SK-N-SH treated with all-trans-retinoic acid at 6 μM for 48 hours (cell line): ENCODE data around the gene ABHD4.

Source experiments
- ATAC-seq: fragments of 200-7000 bp; cut with Tn5 transposase; 3 replicates; pipeline ENCODE4 v1.9.1; 2020; ENCODE audit warnings: mild to moderate bottlenecking, moderate library complexity
- ARNTL ChIP-seq: fragments of 450-650 bp; formaldehyde crosslinking; IDR thresholded peaks from 2 replicates; pipeline ENCODE4 v1.5.0; 2020; ENCODE audit warnings: low read depth, mild to moderate bottlenecking, moderate library complexity, borderline replicate concordance
- BACH2 ChIP-seq: fragments of 250-450 bp; sonication (Bioruptor Pico); IDR thresholded peaks from 2 replicates; pipeline ENCODE4 v1.9.0; 2021; ENCODE audit warnings: mild to moderate bottlenecking, borderline replicate concordance
- CSDC2 ChIP-seq: fragments of 250-450 bp; sonication (Bioruptor Pico); IDR thresholded peaks from 2 replicates; pipeline ENCODE4 v1.5.0; 2020; ENCODE audit warnings: mild to moderate bottlenecking, moderate library complexity
- ESRRG ChIP-seq: fragments of 250-450 bp; sonication (Bioruptor Pico); IDR thresholded peaks from 2 replicates; pipeline ENCODE4 v1.6.1; 2021; ENCODE audit warnings: mild to moderate bottlenecking
- GLIS3 ChIP-seq: fragments of 250-450 bp; sonication (Bioruptor Pico); IDR thresholded peaks from 2 replicates; pipeline ENCODE4 v1.5.0; 2020; ENCODE audit warnings: mild to moderate bottlenecking, moderate library complexity
- ISL1 ChIP-seq: fragments of 250-450 bp; sonication (Bioruptor Pico); IDR thresholded peaks from 2 replicates; pipeline ENCODE4 v2.1.2; 2022; ENCODE audit warnings: mild to moderate bottlenecking, moderate library complexity
- OSR1 ChIP-seq: fragments of 250-450 bp; sonication (Bioruptor Pico); IDR thresholded peaks from 2 replicates; pipeline ENCODE4 v1.8.0; 2022; ENCODE audit warnings: moderate library complexity, mild to moderate bottlenecking, inconsistent platforms
- PPARA ChIP-seq: fragments of 250-450 bp; sonication (Bioruptor Pico); IDR thresholded peaks from 2 replicates; pipeline ENCODE4 v1.5.0; 2020; ENCODE audit warnings: mild to moderate bottlenecking, borderline replicate concordance
- RARB ChIP-seq: fragments of 250-450 bp; sonication (Bioruptor Pico); IDR thresholded peaks from 2 replicates; pipeline ENCODE4 v1.8.0; 2021; ENCODE audit warnings: mild to moderate bottlenecking, moderate library complexity
- SNAI2 ChIP-seq: fragments of 250-450 bp; sonication (Bioruptor Pico); IDR thresholded peaks from 2 replicates; pipeline ENCODE4 v1.5.0; 2020; ENCODE audit warnings: mild to moderate bottlenecking, moderate library complexity
- TCF4 ChIP-seq: fragments of 250-450 bp; sonication (Bioruptor Pico); IDR thresholded peaks from 2 replicates; pipeline ENCODE4 v1.8.0; 2021; ENCODE audit warnings: mild to moderate bottlenecking, moderate library complexity, borderline replicate concordance
- TOX ChIP-seq: fragments of 250-450 bp; sonication (Bioruptor Pico); IDR thresholded peaks from 2 replicates; pipeline ENCODE4 v1.8.0; 2021; ENCODE audit warnings: mild to moderate bottlenecking, moderate library complexity, borderline replicate concordance
- ZFP3 ChIP-seq: fragments of 250-450 bp; sonication (Bioruptor Pico); IDR thresholded peaks from 2 replicates; pipeline ENCODE4 v1.5.0; 2020; ENCODE audit warnings: mild to moderate bottlenecking, moderate library complexity
- ZNF565 ChIP-seq: fragments of 450-650 bp; formaldehyde crosslinking; conservative IDR thresholded peaks from 2 replicates; pipeline ENCODE4 v1.5.0; 2020; ENCODE audit warnings: low read depth, mild to moderate bottlenecking, moderate library complexity
- ZNF70 ChIP-seq: fragments of 450-650 bp; formaldehyde crosslinking; IDR thresholded peaks from 2 replicates; pipeline ENCODE4 v1.5.0; 2020; ENCODE audit warnings: mild to moderate bottlenecking, moderate library complexity
- ZNF8 ChIP-seq: fragments of 450-650 bp; formaldehyde crosslinking; IDR thresholded peaks from 2 replicates; pipeline ENCODE4 v1.5.0; 2020; ENCODE audit warnings: mild to moderate bottlenecking, moderate library complexity
- TF ChIP-seq, protein P1 (sequence below): fragments of 250-450 bp; sonication (Bioruptor Pico); IDR thresholded peaks from 2 replicates; pipeline ENCODE4 v1.5.1; 2021; ENCODE audit warnings: mild to moderate bottlenecking, moderate library complexity
- TF ChIP-seq, protein P2 (sequence below): fragments of 250-450 bp; sonication (Bioruptor Pico); IDR thresholded peaks from 2 replicates; pipeline ENCODE4 v1.8.0; 2020; ENCODE audit warnings: mild to moderate bottlenecking, moderate library complexity, borderline replicate concordance
- TF ChIP-seq, protein P3 (sequence below): fragments of 250-450 bp; sonication (Bioruptor Pico); IDR thresholded peaks from 2 replicates; pipeline ENCODE4 v1.5.1; 2020; ENCODE audit warnings: low read depth, mild to moderate bottlenecking, moderate library complexity
- TF ChIP-seq, protein P4 (sequence below): fragments of 250-450 bp; sonication (Bioruptor Pico); IDR thresholded peaks from 2 replicates; pipeline ENCODE4 v1.8.0; 2021; ENCODE audit warnings: low read depth, mild to moderate bottlenecking, moderate library complexity, borderline replicate concordance

The ABHD4 gene

DNA sequence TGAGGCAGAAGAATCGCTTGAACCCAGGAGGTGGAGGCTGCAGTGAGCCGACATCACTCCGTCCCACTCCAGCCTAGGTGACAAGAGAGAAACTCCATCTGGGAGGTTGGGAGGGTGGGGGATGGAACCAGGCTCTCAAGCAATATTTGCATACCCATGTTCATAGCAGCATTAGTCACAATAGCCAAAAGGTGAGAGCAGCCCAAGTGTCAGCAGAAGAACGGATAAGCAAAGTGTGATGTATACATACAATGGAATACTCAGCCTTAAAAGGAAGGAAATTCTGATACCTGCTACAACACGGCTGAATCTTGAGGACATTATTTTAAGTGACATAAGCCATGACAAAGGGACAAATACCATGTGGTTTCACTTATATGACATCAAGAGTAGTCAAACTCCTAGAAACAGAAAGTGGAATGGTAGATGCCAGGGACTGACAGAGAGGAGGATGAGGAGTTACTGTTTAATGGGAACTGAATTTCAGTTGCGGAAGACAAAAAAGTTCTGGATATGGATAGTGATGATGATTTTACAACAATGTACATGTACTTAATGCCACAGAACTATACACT is 20.7 kb upstream of the ABHD4 start:
- ATAC-seq = no peak
- TF ChIP-seq, protein P1, sequence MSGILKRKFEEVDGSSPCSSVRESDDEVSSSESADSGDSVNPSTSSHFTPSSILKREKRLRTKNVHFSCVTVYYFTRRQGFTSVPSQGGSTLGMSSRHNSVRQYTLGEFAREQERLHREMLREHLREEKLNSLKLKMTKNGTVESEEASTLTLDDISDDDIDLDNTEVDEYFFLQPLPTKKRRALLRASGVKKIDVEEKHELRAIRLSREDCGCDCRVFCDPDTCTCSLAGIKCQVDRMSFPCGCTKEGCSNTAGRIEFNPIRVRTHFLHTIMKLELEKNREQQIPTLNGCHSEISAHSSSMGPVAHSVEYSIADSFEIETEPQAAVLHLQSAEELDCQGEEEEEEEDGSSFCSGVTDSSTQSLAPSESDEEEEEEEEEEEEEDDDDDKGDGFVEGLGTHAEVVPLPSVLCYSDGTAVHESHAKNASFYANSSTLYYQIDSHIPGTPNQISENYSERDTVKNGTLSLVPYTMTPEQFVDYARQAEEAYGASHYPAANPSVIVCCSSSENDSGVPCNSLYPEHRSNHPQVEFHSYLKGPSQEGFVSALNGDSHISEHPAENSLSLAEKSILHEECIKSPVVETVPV (CRISPR knock-in tag) = no peak
- TF ChIP-seq PPARA (CRISPR knock-in tag) (no peak), ESRRG (no peak), TOX (CRISPR knock-in tag) (no peak), BACH2 (CRISPR knock-in tag) (no peak), ZNF70 (no peak)
- TF ChIP-seq, protein P2, sequence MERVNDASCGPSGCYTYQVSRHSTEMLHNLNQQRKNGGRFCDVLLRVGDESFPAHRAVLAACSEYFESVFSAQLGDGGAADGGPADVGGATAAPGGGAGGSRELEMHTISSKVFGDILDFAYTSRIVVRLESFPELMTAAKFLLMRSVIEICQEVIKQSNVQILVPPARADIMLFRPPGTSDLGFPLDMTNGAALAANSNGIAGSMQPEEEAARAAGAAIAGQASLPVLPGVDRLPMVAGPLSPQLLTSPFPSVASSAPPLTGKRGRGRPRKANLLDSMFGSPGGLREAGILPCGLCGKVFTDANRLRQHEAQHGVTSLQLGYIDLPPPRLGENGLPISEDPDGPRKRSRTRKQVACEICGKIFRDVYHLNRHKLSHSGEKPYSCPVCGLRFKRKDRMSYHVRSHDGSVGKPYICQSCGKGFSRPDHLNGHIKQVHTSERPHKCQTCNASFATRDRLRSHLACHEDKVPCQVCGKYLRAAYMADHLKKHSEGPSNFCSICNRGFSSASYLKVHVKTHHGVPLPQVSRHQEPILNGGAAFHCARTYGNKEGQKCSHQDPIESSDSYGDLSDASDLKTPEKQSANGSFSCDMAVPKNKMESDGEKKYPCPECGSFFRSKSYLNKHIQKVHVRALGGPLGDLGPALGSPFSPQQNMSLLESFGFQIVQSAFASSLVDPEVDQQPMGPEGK = no peak
- TF ChIP-seq, all 23 proteins: peak for 0

DNA sequence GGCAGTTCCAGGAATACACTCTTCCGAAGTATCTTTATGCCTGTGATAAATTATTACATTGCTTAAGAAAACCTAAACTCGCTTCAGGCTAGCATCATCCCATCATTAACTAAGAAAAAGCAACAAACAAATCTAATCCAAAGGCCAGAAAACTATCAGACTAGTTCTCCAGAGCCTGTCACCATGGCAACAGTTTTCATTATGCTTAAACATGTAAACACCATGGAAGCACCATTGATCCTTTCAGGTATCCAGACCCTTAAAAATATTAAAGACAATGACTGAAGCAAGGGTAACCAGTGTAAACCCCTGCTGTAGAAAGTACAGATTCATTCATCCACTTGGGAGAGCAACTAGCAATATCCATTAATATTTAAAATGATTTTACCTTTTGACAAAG is 18.9 kb upstream of the ABHD4 start:
- no peak for TF ChIP-seq ZNF70
- no peak for ATAC-seq

DNA sequence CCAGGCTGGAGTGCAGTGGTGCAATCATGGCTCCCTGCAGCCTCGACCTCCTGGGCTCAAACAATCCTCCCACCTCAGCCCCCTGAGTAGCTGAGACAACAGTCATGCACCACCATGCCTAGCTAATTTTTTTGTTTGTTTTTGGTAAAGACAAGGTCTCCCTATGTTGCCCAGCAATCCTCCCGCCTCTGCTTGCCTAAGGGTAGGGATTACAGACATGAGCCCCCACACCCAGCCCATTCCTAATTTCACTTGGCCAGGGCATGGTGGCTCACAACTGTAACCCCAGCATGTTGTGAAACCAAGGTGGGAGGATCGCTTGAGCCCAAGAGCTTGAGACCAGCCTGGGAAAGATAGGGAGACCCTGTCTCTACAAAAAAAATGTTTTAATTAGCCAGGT is 18.2 kb upstream of the ABHD4 start:
- no peak for TF ChIP-seq CSDC2 (CRISPR knock-in tag)
- TF ChIP-seq ARNTL (CRISPR knock-in tag) = no peak
- no peak for TF ChIP-seq GLIS3 (CRISPR knock-in tag)
- TF ChIP-seq SNAI2 (CRISPR knock-in tag) = no peak
- TF ChIP-seq BACH2 (CRISPR knock-in tag) = no peak
- TF ChIP-seq ZNF70 = no peak
- TF ChIP-seq TOX (CRISPR knock-in tag) = no peak
- TF ChIP-seq, protein P1 (CRISPR knock-in tag) = no peak
- no peak for TF ChIP-seq ISL1 (CRISPR knock-in tag)
- no peak for ATAC-seq

DNA sequence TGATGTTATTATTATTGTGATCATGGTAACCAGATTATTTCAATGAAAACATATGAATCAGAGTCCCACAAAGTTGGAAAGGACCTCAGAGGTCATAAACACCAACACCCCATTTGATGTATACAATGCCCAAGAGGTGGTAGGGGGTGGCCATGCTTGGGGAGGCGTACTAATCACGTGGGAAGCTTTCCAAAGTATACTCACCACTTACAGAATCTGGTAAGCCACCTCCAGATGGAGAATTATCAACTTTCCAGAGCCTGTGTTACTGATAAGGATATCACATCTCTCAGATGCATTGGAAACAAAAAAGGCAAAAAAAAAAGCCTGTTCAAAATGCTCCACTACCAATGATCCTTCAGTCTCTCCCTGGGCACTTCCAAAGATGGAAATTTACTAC is 17.5 kb upstream of the ABHD4 start:
- TF ChIP-seq, protein P3, sequence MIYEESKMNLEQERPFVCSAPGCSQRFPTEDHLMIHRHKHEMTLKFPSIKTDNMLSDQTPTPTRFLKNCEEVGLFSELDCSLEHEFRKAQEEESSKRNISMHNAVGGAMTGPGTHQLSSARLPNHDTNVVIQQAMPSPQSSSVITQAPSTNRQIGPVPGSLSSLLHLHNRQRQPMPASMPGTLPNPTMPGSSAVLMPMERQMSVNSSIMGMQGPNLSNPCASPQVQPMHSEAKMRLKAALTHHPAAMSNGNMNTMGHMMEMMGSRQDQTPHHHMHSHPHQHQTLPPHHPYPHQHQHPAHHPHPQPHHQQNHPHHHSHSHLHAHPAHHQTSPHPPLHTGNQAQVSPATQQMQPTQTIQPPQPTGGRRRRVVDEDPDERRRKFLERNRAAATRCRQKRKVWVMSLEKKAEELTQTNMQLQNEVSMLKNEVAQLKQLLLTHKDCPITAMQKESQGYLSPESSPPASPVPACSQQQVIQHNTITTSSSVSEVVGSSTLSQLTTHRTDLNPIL = no peak
- TF ChIP-seq ZNF8 (no peak), ZNF70 (no peak)
- no peak for ATAC-seq

DNA sequence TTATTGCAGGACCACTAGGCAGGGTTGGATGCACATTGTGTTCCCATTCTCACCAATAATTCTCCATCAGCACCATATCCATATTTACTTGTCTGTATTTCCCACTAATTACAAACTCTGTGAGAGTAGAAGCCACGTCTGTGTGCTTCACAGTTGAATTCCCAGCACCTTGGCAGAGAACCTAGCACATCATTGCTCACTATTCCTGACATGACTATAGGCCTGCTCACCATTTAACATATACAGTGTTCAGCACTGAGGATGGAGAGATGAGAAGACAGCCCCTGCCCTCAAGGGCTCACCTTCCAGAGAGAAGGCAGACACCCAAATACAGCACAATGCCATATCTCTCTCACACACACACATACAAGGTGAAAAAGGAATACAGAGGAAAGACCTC is 14.1 kb upstream of the ABHD4 start:
- ATAC-seq = no peak
- no peak for TF ChIP-seq ISL1 (CRISPR knock-in tag)
- TF ChIP-seq RARB (CRISPR knock-in tag) = no peak
- no peak for TF ChIP-seq GLIS3 (CRISPR knock-in tag)
- no peak for TF ChIP-seq TCF4 (CRISPR knock-in tag)
- TF ChIP-seq ZNF8 = no peak
- no peak for TF ChIP-seq ESRRG
- no peak for TF ChIP-seq BACH2 (CRISPR knock-in tag)
- TF ChIP-seq ZFP3 = no peak
- TF ChIP-seq ARNTL (CRISPR knock-in tag) = no peak
- no peak for TF ChIP-seq ZNF70
- no peak for TF ChIP-seq OSR1 (CRISPR knock-in tag)
- TF ChIP-seq PPARA (CRISPR knock-in tag) = no peak
- TF ChIP-seq, protein P3 = no peak
- TF ChIP-seq, protein P2 = no peak
- TF ChIP-seq, protein P4, sequence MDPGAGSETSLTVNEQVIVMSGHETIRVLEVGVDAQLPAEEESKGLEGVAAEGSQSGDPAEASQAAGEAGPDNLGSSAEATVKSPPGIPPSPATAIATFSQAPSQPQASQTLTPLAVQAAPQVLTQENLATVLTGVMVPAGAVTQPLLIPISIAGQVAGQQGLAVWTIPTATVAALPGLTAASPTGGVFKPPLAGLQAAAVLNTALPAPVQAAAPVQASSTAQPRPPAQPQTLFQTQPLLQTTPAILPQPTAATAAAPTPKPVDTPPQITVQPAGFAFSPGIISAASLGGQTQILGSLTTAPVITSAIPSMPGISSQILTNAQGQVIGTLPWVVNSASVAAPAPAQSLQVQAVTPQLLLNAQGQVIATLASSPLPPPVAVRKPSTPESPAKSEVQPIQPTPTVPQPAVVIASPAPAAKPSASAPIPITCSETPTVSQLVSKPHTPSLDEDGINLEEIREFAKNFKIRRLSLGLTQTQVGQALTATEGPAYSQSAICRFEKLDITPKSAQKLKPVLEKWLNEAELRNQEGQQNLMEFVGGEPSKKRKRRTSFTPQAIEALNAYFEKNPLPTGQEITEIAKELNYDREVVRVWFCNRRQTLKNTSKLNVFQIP = no peak
- no peak for TF ChIP-seq ZNF565 (CRISPR knock-in tag)
- no peak for TF ChIP-seq TOX (CRISPR knock-in tag)
- TF ChIP-seq CSDC2 (CRISPR knock-in tag) = no peak
- TF ChIP-seq, protein P1 (CRISPR knock-in tag) = no peak
- TF ChIP-seq, all 23 proteins: peak for 0
